ENCODE results near the gene CACNG4. TPM values are rescaled to one million over a fixed set of nuclear protein-coding genes. Genes with fewer than 3 reads are reported as not detected.

CACNG4 gene
- total and polyA plus RNA-seq, 12 donors, result 0.11 to 2.4 (median 0.88) TPM; not detected in 4

DNA sequence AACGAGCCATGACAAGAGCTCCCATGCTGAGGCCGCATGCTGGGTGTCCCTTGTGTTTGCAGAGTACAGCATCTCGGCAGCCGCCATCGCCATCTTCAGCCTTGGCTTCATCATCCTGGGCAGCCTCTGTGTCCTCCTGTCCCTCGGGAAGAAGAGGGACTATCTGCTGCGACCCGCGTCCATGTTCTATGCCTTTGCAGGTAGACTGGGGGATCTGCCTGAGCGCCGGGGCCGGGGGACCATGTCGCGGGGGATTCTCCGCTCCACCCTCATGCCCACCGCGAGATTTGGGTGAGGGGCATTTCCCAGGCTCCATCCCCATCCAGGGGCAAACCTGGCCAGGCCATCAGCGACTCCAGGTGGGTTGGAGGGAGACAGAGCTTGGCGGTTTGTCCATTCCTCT, 90.5 kb downstream of the CACNG4 start:
- intact Hi-C loops (cut with DNase I), result no loop called here
- H3K9me3 ChIP-seq (replicated peaks in 1 of 3), result no peaks in the 10 kb centered on the region
- H3K4me1 ChIP-seq (replicated peaks in 1 of 2), result no peaks in the 10 kb centered on the region
- no peaks in the 10 kb centered on the region for H3K36me3 ChIP-seq (replicated peaks in 1 of 2)
- no peak for TF ChIP-seq POLR2A (IDR thresholded peaks at IDR 0.05)
- TF ChIP-seq, protein P1, sequence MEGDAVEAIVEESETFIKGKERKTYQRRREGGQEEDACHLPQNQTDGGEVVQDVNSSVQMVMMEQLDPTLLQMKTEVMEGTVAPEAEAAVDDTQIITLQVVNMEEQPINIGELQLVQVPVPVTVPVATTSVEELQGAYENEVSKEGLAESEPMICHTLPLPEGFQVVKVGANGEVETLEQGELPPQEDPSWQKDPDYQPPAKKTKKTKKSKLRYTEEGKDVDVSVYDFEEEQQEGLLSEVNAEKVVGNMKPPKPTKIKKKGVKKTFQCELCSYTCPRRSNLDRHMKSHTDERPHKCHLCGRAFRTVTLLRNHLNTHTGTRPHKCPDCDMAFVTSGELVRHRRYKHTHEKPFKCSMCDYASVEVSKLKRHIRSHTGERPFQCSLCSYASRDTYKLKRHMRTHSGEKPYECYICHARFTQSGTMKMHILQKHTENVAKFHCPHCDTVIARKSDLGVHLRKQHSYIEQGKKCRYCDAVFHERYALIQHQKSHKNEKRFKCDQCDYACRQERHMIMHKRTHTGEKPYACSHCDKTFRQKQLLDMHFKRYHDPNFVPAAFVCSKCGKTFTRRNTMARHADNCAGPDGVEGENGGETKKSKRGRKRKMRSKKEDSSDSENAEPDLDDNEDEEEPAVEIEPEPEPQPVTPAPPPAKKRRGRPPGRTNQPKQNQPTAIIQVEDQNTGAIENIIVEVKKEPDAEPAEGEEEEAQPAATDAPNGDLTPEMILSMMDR (IDR thresholded peaks at IDR 0.05), result no peak
- H3K27ac ChIP-seq, result no peak overlapping the region
- no peak overlapping the region for H3K4me3 ChIP-seq
- H3K27me3 ChIP-seq, result no peaks in the 10 kb centered on the region
- peak in 1 of 7 donors; percentile 37 for DNase-seq
- 95 to 100% (median 97%) methylated on average over 6 to 19 of the region's 19 CpGs for WGBS, 4 donors

GRCh38 chr17:67055811-67056745, 91.6 kb downstream of the CACNG4 start:
- intact Hi-C loops (cut with DNase I), result no loop called here
- WGBS, 4 donors, result 90 to 92% (median 91%) methylated on average over 11 to 29 of the region's 29 CpGs
- no peaks in the 10 kb centered on the region for H3K27me3 ChIP-seq
- H3K9me3 ChIP-seq (replicated peaks in 1 of 3), result no peaks in the 10 kb centered on the region
- no peak overlapping the region for H3K27ac ChIP-seq
- H3K4me1 ChIP-seq (replicated peaks in 1 of 2), result no peaks in the 10 kb centered on the region
- H3K36me3 ChIP-seq (replicated peaks in 1 of 2), result no peaks in the 10 kb centered on the region
- TF ChIP-seq POLR2A (IDR thresholded peaks at IDR 0.05), result no peak
- TF ChIP-seq, protein P1 (IDR thresholded peaks at IDR 0.05), result no peak
- DNase-seq, result peak in 1 of 7 donors; percentile 28
- H3K4me3 ChIP-seq, result no peak overlapping the region

DNA sequence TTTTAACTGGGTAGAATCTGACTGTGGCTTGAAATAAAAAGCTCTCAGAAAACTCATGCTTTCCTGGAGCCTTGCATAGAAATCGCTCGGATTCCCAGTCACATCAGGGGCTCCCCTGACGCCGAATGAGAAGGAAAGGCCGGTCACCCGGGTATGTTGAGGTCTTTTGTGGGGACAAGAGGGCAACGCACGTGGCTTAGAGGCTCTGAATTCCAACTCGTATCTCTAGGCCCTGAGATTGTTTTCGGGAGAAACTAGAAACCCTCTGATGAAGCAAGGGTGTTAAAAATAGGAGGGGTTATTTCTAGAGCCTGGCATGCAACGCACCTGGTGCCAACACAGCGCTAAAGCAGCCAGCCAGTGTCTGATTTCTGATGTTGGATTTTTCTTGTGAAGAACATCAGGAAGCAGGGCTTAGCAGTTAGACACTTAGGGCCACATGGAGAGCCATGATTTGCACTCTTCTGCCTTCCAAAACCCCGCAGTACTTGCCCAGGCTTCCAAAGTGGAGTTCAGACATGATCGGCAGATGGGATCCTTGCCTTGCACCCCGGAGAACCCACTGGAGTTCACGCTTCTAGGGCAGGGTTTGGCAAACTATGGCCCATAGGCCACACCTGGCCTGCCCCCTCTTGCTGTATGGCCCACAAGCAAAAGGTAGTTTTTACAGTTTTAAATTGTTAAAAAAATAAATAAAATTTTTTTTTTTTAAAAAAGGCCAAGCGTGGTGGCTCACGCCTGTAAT, 92.4 kb downstream of the CACNG4 start:
- H3K9me3 ChIP-seq (replicated peaks in 1 of 3), result no peaks in the 10 kb centered on the region
- no peaks in the 10 kb centered on the region for H3K36me3 ChIP-seq (replicated peaks in 1 of 2)
- no peaks in the 10 kb centered on the region for H3K27me3 ChIP-seq
- 91 to 96% (median 92%) methylated on average over 16 to 18 of the region's 18 CpGs for WGBS, 4 donors
- H3K4me1 ChIP-seq (replicated peaks in 1 of 2), result no peaks in the 10 kb centered on the region
- H3K4me3 ChIP-seq, result no peak overlapping the region
- intact Hi-C loops (cut with DNase I), result no loop called here
- H3K27ac ChIP-seq, result no peak overlapping the region
- peak in 1 of 7 donors; percentile 35 for DNase-seq
- TF ChIP-seq POLR2A (IDR thresholded peaks at IDR 0.05), result no peak

- no peak overlapping the region for H3K4me3 ChIP-seq
- peak in 1 of 7 donors; percentile 15 for DNase-seq
- WGBS, 4 donors, result 97 to 100% (median 98%) methylated on average over 8 of the region's 8 CpGs
- no peak overlapping the region for H3K27ac ChIP-seq
- TF ChIP-seq POLR2A (IDR thresholded peaks at IDR 0.05), result no peak
- TF ChIP-seq, protein P1 (IDR thresholded peaks at IDR 0.05), result no peak
- H3K4me1 ChIP-seq (replicated peaks in 1 of 2), result no peaks in the 10 kb centered on the region
- no peaks in the 10 kb centered on the region for H3K27me3 ChIP-seq
- intact Hi-C loops (cut with DNase I), result no loop called here
- H3K9me3 ChIP-seq (replicated peaks in 1 of 3), result no peaks in the 10 kb centered on the region
- no peaks in the 10 kb centered on the region for H3K36me3 ChIP-seq (replicated peaks in 1 of 2)
Measured at GRCh38 chr17:67058036-67058435, 93.5 kb downstream of the CACNG4 start.
